ENCODE results near the gene TDRD10. TPM values are rescaled to one million over a fixed set of nuclear protein-coding genes. Genes with fewer than 3 reads are reported as not detected.

Gene TDRD10
- total RNA-seq (2022; extraction: Qiagen RNA extraction) = 0.14 to 0.15 TPM in 2 of 5 replicates, not detected in the others

GRCh38 chr1:154502066-154502743 is at the start of gene TDRD10, which contains the start of gene SHE:
TSS of gene TDRD10 (plus strand) at chr1:154502219. CDS start at chr1:154506904, 4,685 bp downstream.
TSS of gene SHE (minus strand) at chr1:154502412. CDS start at chr1:154502026, 386 bp downstream.

GRCh38 chr1:154557939-154558719 is 56.1 kb downstream of the TDRD10 start, which contains the start of gene UBE2Q1:
TSS of gene UBE2Q1 (minus strand) at chr1:154558662. CDS start at chr1:154558553, 109 bp downstream.

GRCh38 chr1:154567386-154568156 is 65.6 kb downstream of the TDRD10 start, which contains the start of gene CHRNB2:
TSS of gene CHRNB2 (plus strand) at chr1:154567778. CDS start at chr1:154568045, 267 bp downstream.

Other genes starting within 250 kb of the TDRD10 start
- gene HAX1, start 229.6 kb upstream of the TDRD10 start, total RNA-seq (2022; extraction: Qiagen RNA extraction) = 94.7 to 110 TPM (median 97.8 TPM) in 5 replicates
- not detected in 5 replicates for gene AQP10, start 181.1 kb upstream of the TDRD10 start, total RNA-seq (2022; extraction: Qiagen RNA extraction)
- gene ATP8B2, start 176.7 kb upstream of the TDRD10 start, total RNA-seq (2022; extraction: Qiagen RNA extraction) = 24.1 to 38.5 TPM (median 34.8 TPM) in 5 replicates
- gene IL6R, start 96.9 kb upstream of the TDRD10 start, total RNA-seq (2022; extraction: Qiagen RNA extraction) = 18.6 to 29.4 TPM (median 27.5 TPM) in 5 replicates
- gene SHE, start 193 bp downstream of the TDRD10 start, total RNA-seq (2022; extraction: Qiagen RNA extraction) = 0.10 to 0.19 TPM (median 0.17 TPM) in 5 replicates
- gene UBE2Q1, start 56.4 kb downstream of the TDRD10 start, total RNA-seq (2022; extraction: Qiagen RNA extraction) = 53.2 to 66.0 TPM (median 61.9 TPM) in 5 replicates
- gene CHRNB2, start 65.6 kb downstream of the TDRD10 start, total RNA-seq (2022; extraction: Qiagen RNA extraction) = 0.40 to 0.48 TPM (median 0.42 TPM) in 5 replicates
- gene ADAR, start 106.0 kb downstream of the TDRD10 start, total RNA-seq (2022; extraction: Qiagen RNA extraction) = 59.7 to 85.7 TPM (median 80.2 TPM) in 5 replicates

Measured in A549 treated with dexamethasone at 1 μM for 4 hours (cell line).